ENCODE data around the gene CNOT2.
"Not testable (repeated sequence)": the region's sequence is repeated elsewhere in the genome, so short reads cannot be mapped to it uniquely, and the experiment has no call there.

Gene CNOT2

DNA sequence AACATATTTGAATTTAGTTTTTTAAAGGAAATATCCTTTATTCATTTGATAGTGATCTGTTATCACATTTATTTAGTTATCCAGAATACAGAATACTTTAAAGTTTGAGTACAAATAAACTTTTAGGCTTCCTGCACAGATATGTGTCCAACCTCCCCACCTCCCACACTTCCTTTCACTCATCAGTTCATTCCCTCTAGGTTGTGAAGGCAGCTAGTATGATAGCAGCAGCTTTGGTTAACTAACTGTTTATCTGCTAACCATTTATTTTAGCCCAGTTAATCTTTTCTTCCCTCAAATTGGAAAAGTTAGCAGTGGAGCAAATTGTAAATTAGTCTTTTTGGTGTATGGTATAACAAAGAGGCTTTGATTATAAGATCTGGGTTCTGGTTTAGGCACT is 35.7 kb downstream of the CNOT2 start:
- intact Hi-C loops (cut with DNase I) = no loop called here
- DNase-seq = peak in 2 of 42 donors; percentile 21 to 42

DNA sequence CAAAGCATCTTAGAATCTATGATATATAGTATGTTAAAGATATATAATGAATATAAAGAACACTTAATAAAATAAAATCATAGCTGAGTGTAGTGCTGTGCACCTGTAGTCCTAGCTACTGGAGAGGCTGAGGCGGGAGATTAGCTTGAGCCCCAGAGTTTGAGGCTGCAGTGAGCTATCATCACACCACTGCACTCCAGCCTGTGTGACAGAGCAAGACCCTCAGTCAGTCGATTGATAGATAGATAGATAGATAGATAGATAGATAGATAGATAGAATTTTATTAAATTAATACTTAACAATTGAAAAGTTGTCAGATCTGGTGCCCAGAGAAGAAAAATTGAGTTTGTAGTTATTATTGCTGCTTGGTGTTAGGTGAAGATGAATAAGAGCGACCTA is 40.0 kb downstream of the CNOT2 start:
- DNase-seq = no peak
- intact Hi-C loops (cut with DNase I) = no loop called here

DNA sequence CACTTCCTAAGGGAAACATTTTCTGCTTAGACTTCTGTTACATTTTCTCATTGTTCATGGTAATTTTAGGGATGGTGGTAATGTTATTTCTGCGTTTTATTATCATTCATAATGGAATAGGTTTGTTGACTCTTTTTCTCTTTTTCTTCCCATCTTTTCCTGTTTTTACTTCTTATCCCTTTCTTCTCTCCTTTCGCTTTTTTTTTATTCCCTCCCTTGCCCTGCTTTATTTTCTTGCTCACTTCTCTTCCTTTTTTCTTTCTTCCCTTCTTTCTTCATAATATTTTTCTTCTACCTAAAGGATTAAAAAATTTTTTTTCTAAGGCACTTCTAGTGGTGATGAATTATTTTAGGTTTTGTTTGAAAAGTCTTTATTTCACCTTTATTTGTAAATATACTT is 45.6 kb downstream of the CNOT2 start:
- DNase-seq = no peak
- intact Hi-C loops (cut with DNase I) = no loop called here

DNA sequence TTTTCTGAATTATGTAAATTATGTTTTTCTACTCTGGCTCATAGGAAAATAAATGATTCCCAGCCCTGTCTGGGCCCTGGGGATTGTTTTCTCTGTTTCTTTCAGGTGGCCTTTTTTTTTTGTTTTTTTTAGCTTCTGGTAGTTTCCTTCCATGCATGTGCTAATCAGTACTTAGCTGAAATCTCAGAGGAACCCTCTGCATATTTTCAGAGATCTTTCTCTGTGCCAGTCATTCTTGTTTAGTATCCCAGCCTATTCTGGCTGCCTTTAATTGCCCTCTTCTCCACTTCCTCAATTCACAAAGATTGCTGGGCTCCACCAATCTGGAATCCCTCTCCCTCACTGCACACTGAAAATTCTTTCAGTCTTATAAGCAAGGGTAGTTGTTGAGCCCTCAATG is 46.9 kb downstream of the CNOT2 start:
- DNase-seq = no peak
- intact Hi-C loops (cut with DNase I) = no loop called here

DNA sequence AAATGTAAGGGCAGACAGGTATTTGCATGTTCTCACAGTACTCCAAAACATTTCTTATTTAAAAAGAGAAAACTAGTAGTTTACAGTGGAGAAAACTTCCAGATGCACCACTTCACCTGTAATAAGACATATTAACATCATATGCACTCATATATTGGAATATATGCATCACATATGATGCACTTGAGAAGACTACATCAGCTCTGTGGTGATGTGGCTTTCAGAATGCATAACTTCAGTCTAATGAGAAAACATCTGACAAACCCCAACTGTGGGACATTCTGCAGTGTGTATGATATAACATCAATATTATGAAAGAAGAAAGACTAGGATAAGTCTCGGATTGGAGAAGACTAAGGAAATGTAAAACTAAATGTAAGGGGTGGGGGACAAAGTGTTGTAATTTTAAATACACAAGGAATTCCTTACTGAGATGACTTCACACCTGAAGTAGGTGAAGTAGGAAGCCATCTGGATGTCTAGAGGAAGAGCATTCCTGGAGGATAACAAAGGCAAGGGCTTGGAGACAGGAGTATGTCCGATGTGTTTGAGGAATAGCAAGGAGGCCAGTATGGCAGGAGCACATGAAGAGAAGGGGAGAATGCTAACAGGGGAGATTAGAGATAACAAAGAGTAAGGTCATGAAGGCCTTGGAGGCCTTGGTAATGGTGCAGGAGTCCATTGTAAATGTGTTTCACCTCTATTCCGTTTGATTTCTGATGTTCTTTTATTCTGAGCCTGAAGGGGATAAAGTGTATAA is 49.0 kb downstream of the CNOT2 start:
- intact Hi-C loops (cut with DNase I) = no loop called here
- DNase-seq = no peak

DNA sequence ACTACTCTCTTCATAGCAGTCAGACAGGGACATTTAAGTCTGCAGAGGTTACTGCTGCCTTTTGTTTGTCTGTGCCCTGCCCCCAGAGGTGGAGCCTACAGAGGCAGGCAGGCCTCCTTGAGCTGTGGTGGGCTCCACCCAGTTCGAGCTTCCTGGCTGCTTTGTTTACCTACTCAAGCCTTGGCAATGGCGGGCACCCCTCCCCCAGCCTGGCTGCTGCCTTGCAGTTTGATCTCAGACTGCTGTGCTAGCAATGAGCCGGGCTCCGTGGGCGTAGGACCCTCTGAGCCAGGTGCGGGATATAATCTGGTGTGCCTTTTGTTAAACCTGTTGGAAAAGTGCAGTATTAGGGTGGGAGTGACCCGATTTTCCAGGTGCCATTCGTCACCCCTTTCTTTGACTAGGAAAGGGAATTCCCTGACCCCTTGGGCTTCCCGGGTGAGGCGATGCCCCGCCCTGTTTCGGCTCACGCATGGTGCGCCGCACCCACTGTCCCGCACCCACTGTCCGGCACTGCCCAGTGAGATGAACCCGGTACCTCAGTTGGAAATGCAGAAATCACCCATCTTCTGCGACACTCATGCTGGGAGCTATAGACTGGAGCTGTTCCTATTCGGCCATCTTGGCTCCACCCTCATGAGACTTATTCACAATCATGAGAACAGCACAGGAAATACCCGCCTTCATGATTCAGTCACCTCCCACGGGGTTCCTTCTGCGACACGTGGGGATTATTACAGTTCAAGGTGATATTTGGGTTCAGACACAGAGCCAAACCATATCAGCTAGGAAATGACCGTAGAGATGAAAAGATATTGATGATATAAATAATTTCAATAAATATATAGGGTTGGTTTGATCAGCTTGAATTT is 61.7 kb downstream of the CNOT2 start:
- DNase-seq = peak in 3 of 42 donors; percentile 15 to 25 (median 19)
- intact Hi-C loops (cut with DNase I) = not testable (repeated sequence)

DNA sequence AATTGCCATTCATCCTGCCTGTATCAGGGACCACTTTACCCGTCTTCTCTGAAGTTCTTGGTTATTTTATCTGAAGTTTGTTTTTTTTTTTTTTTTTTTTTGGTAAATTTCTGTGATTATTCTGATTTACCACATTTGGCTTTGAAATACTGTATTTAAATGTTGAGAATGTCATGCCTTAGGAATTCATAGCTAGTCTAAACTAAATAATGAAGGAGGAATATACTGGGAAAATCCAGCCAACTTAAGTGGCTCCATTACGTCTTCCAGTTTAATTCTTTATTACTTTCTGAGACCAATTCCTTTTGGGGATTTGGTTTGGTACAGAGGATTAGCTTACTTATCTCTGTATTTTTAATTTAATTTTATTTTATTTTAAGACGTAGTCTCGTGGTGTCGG is 62.6 kb downstream of the CNOT2 start:
- intact Hi-C loops (cut with DNase I) = no loop called here

DNA sequence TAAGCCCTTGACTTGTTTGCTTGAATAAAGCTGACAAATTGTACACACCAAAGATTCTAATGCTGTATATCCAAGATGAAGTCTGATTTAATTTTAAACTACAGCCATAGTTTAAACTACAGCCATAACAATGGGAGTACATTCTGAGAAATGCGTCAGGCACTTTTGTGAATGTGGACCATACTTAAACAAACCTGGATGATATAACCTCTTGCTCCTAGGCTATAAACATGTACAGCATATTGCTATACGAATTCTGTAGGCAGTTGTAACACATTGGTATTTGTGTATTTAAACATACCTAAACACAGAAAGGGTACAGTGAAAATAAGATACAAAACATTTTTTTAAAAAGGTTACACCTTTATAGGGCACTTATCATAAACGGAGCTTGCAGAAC is 63.4 kb downstream of the CNOT2 start:
- DNase-seq = no peak
- intact Hi-C loops (cut with DNase I) = no loop called here

More for the DNA sequence above, 62.6 kb downstream of the CNOT2 start:
- no peak for DNase-seq

DNA sequence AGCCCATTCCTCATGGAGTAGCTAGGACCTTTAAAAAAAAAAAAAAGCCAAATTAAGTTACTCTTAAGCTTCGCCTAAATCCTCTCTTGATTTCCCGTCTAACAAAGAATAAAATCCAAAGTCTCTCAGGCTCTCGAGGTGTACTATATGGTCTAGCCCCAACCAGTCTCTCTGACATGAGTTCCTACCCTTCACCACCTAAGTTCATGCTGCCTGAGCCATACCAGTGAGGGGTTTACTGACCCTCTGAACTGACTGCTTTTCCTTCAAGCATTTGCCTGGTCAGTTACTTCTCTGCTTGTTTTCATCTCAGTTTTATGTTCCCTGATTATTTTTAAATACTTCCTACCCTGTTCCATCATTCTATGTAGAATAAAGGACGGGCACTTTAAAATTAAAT is 64.6 kb downstream of the CNOT2 start:
- intact Hi-C loops (cut with DNase I) = no loop called here
- no peak for DNase-seq

DNA sequence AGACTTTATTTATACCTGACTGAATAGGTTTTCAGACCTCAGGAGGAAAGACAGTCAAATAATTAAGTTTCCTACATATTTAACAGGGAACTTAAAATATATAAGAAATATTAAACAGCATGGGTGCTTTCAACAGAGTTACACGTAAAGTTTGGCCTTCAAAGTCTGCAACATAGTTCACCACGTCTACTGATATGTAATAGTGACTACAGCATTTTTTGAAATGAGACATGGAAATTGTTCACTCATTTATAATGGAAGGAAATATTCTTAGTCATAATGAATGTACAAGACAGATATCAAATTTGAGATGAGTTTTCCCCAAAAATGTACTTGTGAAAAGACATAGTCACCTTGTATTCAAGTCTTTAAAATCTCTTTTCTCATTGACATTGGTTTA is 66.1 kb downstream of the CNOT2 start:
- intact Hi-C loops (cut with DNase I) = no loop called here
- DNase-seq = no peak

DNA sequence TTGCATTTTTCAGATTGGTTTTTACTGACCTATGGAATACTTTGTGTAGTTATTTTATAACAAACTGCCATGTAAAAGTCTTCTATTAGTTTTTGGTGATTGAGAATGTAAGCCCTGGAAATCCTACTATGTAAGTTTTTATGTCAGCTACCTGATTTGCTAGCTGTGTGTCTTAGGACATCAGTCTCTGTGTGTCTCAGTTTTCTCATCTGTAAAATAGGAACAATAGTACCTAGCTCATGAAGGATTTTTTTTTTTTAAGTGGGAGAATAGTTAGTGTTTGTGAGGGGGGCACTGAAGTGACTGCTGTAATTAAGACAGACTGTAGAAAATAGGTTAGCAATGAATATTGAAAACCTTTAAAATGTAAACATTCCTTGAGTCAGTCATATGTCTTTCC is 70.9 kb downstream of the CNOT2 start:
- DNase-seq = no peak
- intact Hi-C loops (cut with DNase I) = no loop called here

DNA sequence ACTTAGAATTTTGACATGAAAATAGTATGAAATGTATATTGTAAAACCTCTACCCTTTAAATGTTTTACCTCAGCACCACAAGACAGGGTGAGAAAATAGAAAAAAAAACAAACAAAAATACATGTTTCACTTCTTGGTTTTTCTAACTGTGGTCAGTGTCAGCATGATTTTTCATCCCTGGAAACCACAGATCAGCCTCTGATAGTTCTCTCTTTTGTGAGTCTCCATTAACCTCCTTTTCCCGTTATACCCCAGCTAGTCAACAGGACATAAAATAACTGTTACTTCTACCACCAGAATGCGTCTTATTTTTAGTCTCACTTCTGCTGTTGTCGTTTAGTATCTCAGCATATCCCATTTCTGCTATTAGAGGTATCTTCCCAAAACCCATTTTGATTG is 74.5 kb downstream of the CNOT2 start:
- DNase-seq = peak in 1 of 42 donors; percentile 6
- intact Hi-C loops (cut with DNase I) = no loop called here

DNA sequence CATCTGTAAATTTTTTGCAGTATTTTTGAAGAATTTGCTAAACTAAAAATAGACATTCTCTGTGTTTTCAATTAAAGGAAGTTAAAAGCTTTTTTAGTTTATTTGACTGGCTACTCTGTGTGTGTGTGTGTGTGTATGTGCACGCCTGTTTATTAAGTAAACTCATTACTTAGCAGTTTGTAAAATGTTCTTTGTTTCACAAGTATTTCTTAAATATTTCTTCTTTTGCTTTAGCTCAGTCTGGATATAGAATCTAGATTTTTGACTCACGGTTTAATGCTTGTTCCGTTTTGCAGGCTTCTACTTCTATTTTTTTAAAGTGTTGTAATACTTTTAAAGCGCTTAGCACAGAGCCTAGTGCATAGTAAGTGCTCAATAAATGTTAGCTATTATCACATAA is 76.4 kb downstream of the CNOT2 start:
- DNase-seq = no peak
- intact Hi-C loops (cut with DNase I) = no loop called here

DNA sequence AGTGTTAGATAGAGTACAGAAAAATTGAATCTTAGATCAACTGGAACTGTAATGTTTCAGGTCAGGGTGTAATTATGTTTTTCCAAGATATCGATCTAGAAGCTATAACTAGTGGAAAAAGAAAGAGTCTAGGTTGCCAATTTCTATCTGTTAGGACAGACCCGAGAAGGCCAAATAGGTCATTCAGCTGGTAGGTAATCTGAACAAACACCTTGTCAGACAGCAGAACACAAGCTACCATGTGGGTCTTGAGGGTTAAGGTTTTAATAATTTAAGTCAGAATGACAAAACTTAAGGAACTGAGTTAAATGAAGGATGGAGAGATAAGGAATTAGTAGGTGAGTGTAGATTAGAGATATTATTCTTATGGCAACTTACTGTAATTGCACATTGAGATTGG is 78.0 kb downstream of the CNOT2 start:
- no peak for DNase-seq
- intact Hi-C loops (cut with DNase I) = no loop called here

DNA sequence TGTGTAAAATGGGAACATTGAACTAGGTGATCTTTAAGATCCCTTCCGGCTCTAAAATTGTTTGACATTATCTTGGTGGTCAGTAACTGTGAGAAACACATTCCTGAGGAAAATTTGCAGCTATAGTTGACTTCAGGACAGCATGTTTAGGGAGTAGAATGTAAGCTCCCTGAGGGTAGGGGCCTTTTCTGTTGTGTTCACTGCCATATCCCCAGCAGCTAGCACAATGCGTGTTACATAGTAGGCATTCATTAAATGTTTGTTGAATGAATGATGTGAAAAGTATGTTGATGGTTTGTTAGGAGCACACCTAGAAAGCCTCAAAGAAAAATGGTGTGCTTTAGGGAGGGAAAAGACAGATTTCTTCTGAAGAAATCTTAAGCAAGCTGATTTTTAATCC is 84.3 kb downstream of the CNOT2 start:
- no peak for DNase-seq
- intact Hi-C loops (cut with DNase I) = no loop called here

DNA sequence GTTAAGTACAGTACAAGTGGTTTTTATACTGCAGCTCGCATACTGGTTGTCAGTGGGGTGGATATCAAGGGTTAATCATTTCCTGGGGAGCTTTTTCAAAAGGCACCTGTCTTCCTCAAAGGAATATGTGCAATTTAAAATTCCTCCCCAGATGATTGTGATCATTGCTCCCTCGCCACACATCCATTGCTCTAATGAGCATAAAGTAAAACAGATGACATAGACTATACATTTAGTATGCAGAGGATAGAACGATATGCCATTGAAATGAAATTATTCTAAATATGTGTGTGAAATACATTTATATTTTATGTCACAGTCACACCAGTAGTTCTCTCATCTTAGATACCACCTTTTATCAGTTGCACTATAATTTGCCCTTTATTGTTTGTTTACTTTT is 86.5 kb downstream of the CNOT2 start:
- DNase-seq = no peak
- intact Hi-C loops (cut with DNase I) = no loop called here

DNA sequence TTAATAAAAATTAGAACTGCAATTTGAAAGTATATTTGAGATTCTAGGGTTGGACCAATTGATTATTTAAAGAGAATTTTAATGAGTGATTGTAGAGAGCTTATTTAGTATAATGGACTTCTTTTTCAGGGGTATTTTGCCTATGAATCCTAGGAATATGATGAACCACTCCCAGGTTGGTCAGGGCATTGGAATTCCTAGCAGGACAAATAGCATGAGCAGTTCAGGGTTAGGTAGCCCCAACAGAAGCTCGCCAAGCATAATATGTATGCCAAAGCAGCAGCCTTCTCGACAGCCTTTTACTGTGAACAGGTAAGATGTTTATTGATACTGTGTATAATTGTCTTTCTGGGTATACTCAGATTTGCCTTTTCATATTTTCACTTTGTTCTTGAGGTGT is 86.9 kb downstream of the CNOT2 start:
- intact Hi-C loops (cut with DNase I) = no loop called here
- DNase-seq = no peak

DNA sequence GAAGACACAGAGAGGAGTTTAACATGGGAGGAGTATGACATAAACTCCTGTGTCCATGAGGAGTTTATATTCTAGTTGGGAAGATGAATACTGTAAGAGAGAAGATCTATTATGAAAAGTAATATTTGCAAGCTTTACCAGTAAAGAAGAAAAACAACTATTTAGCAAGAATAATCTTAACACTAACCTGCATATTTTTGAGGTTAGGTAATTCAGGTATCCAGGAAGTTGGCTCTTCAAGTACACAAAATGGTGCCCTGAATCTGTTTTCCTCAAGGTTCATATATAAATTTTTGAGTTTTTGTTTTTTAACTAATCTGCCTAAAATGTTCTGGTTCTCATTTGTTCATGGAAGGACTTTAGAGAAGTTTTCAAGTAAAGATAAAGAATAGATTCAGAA is 89.0 kb downstream of the CNOT2 start:
- DNase-seq = no peak
- intact Hi-C loops (cut with DNase I) = no loop called here

DNA sequence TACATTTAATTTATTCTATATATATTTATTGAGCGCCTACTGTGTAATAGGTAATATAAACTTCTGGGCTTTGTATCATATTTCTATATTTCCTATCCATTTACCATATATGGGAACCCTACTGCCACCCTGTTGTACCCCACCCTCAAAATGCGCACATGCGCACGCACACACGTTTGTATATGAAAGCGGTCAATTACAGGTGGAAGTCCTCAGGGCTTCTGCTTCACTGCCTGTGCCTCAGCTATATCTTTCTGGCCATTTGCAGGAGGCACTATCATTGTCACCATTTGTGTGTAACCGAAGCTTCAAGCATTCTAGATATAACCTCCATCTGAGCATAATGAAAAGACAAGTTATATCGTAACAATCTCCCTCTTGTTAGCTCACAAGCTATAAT is 91.5 kb downstream of the CNOT2 start:
- DNase-seq = no peak
- intact Hi-C loops (cut with DNase I) = no loop called here

DNA sequence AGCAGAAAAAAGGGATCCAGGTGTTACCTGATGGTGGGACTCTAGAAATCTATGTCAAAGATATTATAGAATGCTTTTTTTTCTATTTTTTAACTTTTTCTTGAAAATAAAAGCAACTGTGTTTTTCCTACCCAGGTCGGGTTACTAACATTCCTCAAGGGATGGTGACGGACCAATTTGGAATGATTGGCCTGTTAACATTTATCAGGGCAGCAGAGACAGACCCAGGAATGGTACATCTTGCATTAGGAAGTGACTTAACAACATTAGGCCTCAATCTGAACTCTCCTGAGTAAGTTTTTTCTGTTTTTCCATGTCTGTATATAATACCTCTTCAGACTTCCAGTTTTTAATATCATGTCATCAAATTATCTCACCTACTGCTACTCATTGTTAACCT is 95.3 kb downstream of the CNOT2 start:
- no peak for DNase-seq
- intact Hi-C loops (cut with DNase I) = no loop called here

DNA sequence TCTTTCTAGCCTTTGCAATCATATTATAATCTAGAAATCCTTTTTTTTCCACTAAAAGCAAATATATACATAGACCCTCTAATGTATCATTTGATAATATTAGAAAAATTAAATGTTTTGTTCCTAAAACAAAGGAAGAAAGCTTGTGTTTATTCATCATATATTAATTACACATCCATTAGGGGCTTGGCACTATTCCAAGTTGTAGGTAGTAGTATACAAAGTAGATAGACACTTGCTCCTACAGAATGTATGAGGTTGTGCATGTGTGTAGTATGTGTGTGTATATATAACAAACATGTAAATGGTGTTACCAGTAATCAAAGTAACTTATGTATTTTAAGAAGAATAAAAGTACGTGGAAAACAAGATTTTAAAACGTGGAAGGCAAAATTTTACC is 107.8 kb downstream of the CNOT2 start:
- intact Hi-C loops (cut with DNase I) = no loop called here
- DNase-seq = no peak

Measured in head of caudate nucleus (tissue), 42 donors.